ENCODE results near the gene RPS10.
"Not testable (repeated sequence)": the region's sequence is repeated elsewhere in the genome, so short reads cannot be mapped to it uniquely, and the experiment has no call there.

The RPS10 gene

DNA sequence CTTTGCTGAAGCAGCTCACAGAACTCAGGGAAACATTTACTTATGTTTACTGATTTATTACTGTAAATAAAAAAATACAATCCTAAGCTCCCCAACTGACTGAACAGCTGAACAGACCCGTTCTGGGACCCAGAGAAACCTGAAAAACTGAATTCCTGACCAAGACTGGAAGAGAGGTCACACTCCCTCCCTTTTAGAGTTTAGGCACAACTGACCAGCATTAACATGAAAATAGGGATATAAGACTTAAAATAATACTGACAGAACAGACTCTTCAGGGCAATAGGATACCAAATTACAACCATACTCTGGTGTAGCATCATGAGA is 11.7 kb upstream of the RPS10 start:
- H3K36me3 Mint-ChIP-seq: no peaks in the 10 kb centered on the region
- no peak overlapping the region for H3K4me3 Mint-ChIP-seq
- no peaks in the 10 kb centered on the region for H3K9me3 Mint-ChIP-seq
- no peak overlapping the region for H3K27ac Mint-ChIP-seq
- DNase-seq: no peak
- H3K4me1 Mint-ChIP-seq: no peaks in the 10 kb centered on the region
- peaks cover 7% of the 10 kb centered on the region for H3K27me3 Mint-ChIP-seq
- CTCF ChIA-PET: interaction anchor here (1.1 kb wide), 1 partner anchor 274 kb away, joined by 3 read pairs; no protein-coding TSS in a partner anchor

DNA sequence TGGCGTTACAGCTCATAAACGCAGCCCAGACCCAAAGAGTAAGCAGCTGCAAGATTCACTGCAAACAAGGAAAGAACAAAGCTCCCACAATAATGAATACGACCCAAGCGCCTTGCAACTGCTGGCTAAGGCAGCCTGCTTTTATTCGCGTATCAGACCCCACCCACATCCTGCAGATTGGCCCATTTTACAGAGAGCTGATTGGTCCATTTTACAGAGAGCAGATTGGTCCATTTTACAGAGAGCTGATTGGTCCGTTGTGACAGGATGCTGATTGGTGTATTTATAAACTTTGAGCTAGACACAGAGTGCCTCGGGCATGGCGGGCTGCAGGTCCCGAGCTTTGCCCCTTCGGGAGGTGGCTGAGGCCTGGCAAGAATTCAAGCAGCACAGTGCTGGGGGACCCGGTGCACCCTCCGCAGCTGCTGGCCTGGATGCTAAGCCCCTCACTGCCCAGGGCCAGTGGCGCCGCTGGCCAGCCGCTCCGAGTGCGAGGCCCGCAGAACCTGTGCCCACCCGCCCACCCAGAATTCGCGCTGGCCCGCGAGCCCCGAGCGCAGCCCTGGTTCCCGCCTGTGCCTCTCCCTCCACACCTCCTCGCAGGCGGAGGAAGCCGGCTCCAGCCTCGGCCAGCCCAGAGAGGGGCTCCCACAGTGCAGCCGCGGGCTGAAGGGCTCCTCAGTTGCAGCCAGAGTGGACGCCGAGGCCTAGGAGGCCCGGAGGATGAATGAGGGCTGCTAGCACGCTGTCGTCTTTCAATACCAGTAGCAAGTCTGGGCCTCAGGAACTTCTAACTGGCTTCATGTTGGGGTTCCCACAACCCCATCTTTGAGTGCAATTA is 11.2 kb upstream of the RPS10 start:
- CTCF ChIA-PET: interaction anchor here (1.1 kb wide), 1 partner anchor 273 kb away, joined by 3 read pairs; no protein-coding TSS in a partner anchor
- no peak overlapping the region for H3K4me3 Mint-ChIP-seq
- no peak for DNase-seq
- no peak overlapping the region for H3K27ac Mint-ChIP-seq
- peaks cover 12% of the 10 kb centered on the region for H3K27me3 Mint-ChIP-seq
- no peaks in the 10 kb centered on the region for H3K9me3 Mint-ChIP-seq
- H3K36me3 Mint-ChIP-seq: no peaks in the 10 kb centered on the region
- no peaks in the 10 kb centered on the region for H3K4me1 Mint-ChIP-seq

DNA sequence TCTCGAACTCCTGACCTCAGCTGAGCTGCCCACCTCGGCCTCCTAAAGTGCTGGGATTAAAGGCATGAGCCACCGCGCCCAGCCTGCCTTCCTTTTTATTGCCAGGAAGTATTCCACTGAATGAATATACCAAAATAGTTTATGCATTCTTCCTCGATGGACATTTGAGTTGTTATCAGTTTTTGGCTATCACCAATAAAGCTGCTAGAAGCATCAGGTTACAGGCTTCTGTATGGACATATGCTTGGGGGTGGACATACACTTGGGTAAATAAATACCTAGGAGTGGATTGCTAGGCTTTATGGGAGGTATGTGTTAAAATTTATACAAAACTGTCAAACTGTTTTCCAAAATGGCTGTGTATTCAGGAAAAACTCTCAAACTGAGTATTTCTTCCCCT is 10.0 kb upstream of the RPS10 start:
- Mint-ChIP-seq H3K9me3 (no peaks in the 10 kb centered on the region), H3K27ac (no peak overlapping the region), H3K27me3 (peaks cover 20% of the 10 kb centered on the region), H3K36me3 (no peaks in the 10 kb centered on the region), H3K4me1 (no peaks in the 10 kb centered on the region), H3K4me3 (no peak overlapping the region)
- CTCF ChIA-PET: no interaction called here
- no peak for DNase-seq

DNA sequence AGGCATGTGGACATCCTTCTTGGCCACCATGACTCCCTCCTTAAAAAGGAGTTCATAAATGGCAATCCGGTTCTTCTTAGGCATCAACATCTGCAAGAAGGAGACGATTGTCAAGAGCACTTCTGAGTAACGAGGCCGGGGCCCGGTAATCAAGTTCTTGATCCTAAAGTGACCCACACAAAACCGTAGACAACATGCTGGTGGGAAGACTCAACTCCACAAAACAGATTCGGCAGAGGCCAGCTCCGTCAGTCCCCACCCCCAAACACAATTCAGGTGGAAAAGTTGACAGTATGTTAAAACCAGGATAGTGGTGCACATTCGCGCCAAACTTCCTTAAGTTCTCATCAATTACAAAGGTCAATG is 754 bp downstream of the RPS10 start:
- peak overlapping the region; percentile 97 for H3K27ac Mint-ChIP-seq
- CTCF ChIA-PET: interaction anchor here (0.8 to 1.5 kb wide), 4 partner anchors 9 to 262 kb away, joined by 3 read pairs; no protein-coding TSS in a partner anchor
- peaks cover 36% of the 10 kb centered on the region for H3K36me3 Mint-ChIP-seq
- H3K27me3 Mint-ChIP-seq: peaks cover 12% of the 10 kb centered on the region
- peak overlapping the region; percentile 97 for H3K4me3 Mint-ChIP-seq
- no peak for DNase-seq
- H3K4me1 Mint-ChIP-seq: peaks cover 40% of the 10 kb centered on the region
- no peaks in the 10 kb centered on the region for H3K9me3 Mint-ChIP-seq

DNA sequence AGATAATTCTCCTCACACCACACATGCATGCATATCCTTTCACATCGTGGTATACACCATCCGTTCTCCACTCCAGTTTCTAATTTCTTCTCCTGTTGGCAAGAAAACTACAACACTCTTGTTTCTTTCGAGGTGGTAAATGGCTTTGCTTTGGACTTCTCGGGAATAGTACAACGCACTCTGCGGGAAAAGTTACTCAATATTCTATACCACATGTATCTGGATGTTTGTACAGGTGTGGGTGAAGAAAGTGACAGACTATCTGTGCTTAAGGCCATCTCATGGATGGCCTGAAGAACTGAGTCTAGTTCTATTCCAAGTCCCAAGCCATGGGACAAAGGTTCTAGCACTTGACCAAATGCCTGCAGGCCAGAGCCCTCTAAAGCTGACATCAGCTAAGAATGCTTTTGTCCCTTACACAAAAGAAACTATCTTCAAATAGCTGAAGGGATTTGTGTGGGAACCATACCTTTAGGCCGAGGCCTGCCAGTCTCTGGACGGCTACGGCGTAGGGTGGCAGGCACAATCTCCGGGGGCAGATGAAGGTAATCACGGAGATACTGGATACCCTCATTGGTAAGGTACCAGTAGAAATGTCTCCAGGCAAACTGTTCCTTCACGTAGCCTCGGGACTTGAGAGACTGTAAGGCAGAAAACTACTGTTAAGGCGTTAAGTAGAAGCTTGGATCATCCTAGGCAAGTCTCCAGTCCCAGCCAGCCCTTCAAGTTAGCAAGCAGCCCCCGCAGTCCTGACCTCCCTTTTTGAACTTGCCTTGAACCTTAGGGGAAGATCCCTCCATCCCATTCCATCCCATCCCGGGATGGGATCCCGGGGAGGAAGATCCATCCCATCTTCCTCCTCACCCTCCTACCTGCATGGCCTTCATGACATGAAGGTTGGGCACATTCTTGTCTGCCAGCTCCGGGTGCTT is 1.4 kb downstream of the RPS10 start:
- Mint-ChIP-seq H3K9me3 (no peaks in the 10 kb centered on the region), H3K4me3 (peak overlapping the region; percentile 97), H3K4me1 (peaks cover 43% of the 10 kb centered on the region), H3K27me3 (peaks cover 7% of the 10 kb centered on the region), H3K36me3 (peaks cover 40% of the 10 kb centered on the region), H3K27ac (peak overlapping the region; percentile 97)
- DNase-seq: no peak
- CTCF ChIA-PET: interaction anchor here (0.8 to 1.5 kb wide), 7 partner anchors 8 to 261 kb away, joined by 3 to 6 read pairs (median 3); partner anchors contain the start of gene SMIM29

DNA sequence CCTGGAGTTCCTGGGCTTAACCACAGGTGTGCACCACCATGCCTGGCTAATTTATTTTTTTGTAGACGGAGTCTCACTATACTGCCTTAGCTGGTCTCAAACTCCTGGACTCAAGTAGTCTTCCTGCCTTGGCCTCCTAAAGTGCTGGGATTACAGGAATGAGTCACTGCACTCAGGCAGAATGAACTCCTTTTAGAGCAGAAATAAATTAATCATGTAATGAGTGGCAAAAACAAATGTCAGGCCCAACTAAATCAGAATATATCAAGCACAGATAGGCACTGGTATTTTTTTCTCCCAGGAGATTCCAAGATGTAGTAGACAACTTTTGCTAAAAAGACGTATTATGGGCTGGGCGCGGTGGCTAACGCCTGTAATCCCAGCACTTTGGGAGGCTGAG is 2.6 kb downstream of the RPS10 start:
- Mint-ChIP-seq H3K9me3 (no peaks in the 10 kb centered on the region), H3K27ac (no peak overlapping the region), H3K4me3 (no peak overlapping the region), H3K36me3 (peaks cover 44% of the 10 kb centered on the region), H3K4me1 (peaks cover 47% of the 10 kb centered on the region), H3K27me3 (peaks cover 3% of the 10 kb centered on the region)
- CTCF ChIA-PET: interaction anchor here (0.5 to 1.4 kb wide), 4 partner anchors 8 to 581 kb away, joined by 3 to 6 read pairs (median 4); partner anchors contain the start of gene SMIM29
- no peak for DNase-seq

DNA sequence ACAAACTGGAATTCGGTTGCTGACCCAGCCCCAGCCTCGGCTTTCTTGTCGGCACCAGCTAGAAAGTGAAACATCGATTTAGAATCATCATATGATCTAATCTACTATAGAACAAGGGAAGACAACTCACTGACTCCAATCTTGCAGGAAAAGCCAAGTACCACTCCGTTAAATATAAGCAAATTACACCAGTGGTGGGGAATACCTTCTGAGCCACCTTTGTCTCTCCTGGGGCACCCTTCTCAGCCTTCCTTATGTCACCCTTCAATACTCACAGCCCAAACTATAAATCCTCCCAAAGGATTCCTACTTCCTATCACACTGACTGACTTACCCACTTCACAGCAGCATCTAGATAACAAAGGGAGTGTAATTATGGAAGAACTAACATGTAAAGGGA is 7.5 kb downstream of the RPS10 start:
- Mint-ChIP-seq H3K9me3 (no peaks in the 10 kb centered on the region), H3K27ac (peak overlapping the region; percentile 62), H3K4me1 (peaks cover 30% of the 10 kb centered on the region), H3K27me3 (no peaks in the 10 kb centered on the region), H3K4me3 (no peak overlapping the region), H3K36me3 (peaks cover 49% of the 10 kb centered on the region)
- DNase-seq: no peak
- CTCF ChIA-PET: no interaction called here

DNA sequence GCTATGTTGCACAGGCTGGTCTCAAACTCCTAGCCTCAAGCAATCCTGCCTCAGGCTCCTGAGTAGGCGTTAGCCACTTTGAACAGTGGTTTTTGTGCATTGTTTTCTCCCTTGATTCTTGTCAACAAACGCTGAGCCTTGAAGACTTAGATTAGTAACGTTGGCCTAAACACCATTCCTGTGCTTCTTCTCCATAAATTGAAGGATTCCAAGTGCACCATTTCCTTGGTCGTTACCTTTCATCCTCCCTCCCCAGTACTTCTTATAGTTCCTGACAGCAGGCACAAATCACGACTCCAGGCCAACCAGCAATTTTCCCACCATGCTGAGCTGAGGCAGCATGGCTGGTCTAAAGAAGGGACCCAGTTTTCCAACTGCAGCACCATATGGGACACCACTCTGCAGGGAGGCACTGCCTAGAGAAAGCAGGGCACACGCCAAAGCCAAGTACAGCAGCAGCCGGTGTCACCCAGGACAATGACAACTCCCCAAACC is 8.9 kb downstream of the RPS10 start:
- Mint-ChIP-seq H3K36me3 (peaks cover 43% of the 10 kb centered on the region), H3K27ac (no peak overlapping the region), H3K4me1 (peaks cover 21% of the 10 kb centered on the region), H3K27me3 (no peaks in the 10 kb centered on the region), H3K9me3 (no peaks in the 10 kb centered on the region), H3K4me3 (no peak overlapping the region)
- DNase-seq: no peak
- CTCF ChIA-PET: interaction anchor here (0.6 to 3.9 kb wide), 3 partner anchors 8 to 221 kb away, joined by 3 to 106 read pairs (median 34); partner anchors contain the start of genes RPS10 and SMIM29

DNA sequence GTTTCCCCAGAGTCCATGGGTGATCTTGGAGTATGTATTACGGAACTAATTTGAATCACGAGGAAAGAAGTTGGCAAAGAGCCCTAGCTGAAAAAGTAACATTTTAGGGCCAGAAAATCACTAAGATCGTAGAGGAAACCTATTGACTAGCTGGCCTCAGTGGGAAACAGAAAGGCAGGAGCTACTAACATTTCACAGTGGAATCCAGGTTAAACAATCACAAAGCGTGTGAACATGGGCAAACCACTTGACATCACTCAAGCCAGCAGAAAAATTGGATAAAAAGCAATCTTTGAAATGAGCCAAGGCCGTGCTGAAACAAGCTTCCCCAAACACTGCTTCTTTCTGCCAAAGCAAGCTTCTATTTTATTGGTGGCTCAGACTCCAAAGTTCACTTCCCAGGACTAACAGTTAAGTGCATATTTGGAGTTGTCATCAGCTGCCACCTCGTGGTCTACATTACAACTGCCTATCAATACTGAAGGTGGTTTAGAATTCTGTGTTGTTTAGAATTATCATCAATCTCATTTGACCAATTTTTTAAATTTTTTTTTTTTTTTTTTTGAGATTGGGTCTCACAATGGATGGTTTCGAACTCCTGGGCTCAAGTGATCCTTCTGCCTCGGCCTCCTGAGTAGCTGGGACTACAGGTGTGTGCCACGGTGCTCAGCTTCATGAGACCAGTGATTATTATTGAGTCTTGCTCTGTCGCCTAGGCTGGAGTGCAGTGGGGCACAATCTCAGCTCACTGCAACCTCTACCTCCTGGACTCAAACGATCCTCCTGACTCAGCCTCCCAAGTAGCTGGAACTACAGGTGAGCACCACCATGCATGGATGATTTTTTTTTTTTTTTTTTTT is 10.6 kb downstream of the RPS10 start:
- Mint-ChIP-seq H3K4me3 (no peak overlapping the region), H3K27me3 (no peaks in the 10 kb centered on the region), H3K27ac (no peak overlapping the region), H3K9me3 (no peaks in the 10 kb centered on the region), H3K4me1 (peaks cover 11% of the 10 kb centered on the region), H3K36me3 (peaks cover 35% of the 10 kb centered on the region)
- peak; percentile 63 for DNase-seq
- CTCF ChIA-PET: interaction anchor here (0.7 to 3.9 kb wide), 27 partner anchors 8 to 724 kb away, joined by 3 to 106 read pairs (median 4); partner anchors contain the start of genes RPS10 and SMIM29

DNA sequence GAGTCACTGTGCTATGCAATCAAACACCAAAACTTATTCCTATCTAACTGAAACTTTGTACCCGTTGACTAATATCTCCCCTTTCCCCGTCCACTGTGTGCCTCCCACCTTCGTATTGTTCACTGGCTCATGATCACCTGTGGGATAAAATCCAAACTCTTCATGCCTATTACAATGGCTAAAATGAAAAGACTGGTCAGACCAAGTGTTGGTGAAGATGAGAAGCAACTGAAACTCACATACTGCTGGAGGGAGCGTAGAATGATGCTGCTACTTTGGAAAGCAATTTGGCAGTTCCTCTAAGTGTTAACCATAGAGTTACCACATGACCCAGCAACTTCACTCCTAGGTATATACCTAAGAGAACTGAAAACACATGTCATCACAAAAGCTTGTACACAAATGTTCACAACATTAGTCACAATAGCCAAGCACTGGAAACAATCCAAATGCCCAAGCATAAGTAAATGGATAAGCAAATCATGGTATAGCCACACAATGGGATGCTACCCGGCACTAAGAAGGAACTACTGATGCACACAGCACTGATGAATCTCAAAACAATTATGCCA is 13.1 kb downstream of the RPS10 start:
- Mint-ChIP-seq H3K4me1 (peaks cover 5% of the 10 kb centered on the region), H3K4me3 (no peak overlapping the region), H3K27me3 (no peaks in the 10 kb centered on the region), H3K36me3 (peaks cover 20% of the 10 kb centered on the region), H3K9me3 (no peaks in the 10 kb centered on the region), H3K27ac (no peak overlapping the region)
- DNase-seq: no peak
- CTCF ChIA-PET: interaction anchor here (1.8 kb wide), 1 partner anchor 164 kb away, joined by 4 read pairs; the partner anchor contains the start of gene SMIM29

DNA sequence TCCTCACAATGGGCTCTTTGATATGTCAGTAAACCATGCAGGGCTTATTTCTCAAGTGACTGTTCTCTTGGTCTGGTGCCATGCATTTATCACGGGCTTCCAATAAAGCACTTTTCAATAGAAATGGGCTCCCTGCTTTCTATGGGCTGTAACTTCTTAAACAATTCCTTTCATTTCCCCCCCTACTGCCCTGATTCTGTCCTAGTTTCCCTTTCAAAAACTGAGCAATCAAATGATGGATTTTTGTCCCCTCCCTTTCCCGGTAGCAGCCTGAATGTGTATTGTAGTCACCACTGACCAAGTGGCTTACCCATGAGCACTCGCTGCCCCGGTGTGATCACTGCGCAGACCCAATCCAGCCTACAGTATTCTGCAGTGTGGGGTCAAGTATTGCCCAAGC is 13.9 kb downstream of the RPS10 start:
- CTCF ChIA-PET: interaction anchor here (1.8 kb wide), 1 partner anchor 163 kb away, joined by 4 read pairs; the partner anchor contains the start of gene SMIM29
- Mint-ChIP-seq H3K9me3 (no peaks in the 10 kb centered on the region), H3K27ac (no peak overlapping the region), H3K4me1 (peaks cover 5% of the 10 kb centered on the region), H3K27me3 (no peaks in the 10 kb centered on the region), H3K4me3 (no peak overlapping the region), H3K36me3 (peaks cover 13% of the 10 kb centered on the region)
- no peak for DNase-seq

DNA sequence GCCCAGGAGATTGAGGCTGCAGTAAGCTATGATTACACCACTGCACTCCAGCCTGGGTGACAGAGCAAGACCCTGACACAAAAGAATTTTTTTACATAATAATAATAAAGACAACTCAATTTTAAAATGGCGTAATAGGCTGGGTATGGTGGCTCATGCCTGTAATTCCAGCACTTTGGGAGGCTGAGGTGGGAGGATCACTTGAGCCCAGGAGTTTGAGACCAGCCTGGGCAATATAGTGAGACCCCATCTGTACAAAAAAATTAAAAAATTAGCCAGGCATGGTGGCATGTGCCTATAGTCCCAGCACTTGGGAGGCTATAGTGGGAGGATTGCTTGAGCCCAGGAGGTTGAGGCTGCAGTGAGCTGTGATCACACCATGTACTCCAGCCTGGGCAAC is 18.0 kb downstream of the RPS10 start:
- H3K4me3 Mint-ChIP-seq, H3K27me3 Mint-ChIP-seq, H3K27ac Mint-ChIP-seq, H3K36me3 Mint-ChIP-seq, H3K4me1 Mint-ChIP-seq, DNase-seq, H3K9me3 Mint-ChIP-seq, CTCF ChIA-PET: not testable (repeated sequence)

DNA sequence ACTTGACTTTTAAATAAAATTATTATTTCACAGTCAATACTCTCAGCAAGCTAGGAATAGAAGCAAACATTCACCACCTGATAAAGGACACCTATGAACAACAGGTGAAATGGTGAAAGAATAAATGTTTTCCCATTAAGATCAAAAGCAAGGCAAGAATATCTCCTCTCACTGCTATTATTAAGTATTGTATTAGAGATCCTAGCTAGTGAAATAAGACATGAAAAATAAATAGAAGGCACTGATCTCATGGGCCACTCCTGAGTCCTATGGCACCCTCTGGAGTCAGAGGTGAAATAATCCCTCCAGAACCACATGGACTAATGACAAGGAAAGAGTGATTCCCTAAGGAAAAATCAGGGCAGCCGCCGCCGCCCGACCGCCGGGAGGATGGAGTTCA is 29.4 kb downstream of the RPS10 start:
- no peak overlapping the region for H3K27ac Mint-ChIP-seq

More for the DNA sequence above, 29.4 kb downstream of the RPS10 start:
- Mint-ChIP-seq H3K36me3 (peaks cover 1% of the 10 kb centered on the region), H3K27me3 (peaks cover 3% of the 10 kb centered on the region), H3K4me3 (no peak overlapping the region), H3K4me1 (peaks cover 14% of the 10 kb centered on the region), H3K9me3 (peaks cover 7% of the 10 kb centered on the region)
- CTCF ChIA-PET: interaction anchor here (0.9 to 1.5 kb wide), 4 partner anchors 14 to 201 kb away, joined by 3 to 8 read pairs (median 4); partner anchors contain the start of gene SMIM29
- no peak for DNase-seq

All from activated naive CD4-positive, alpha-beta T cell treated with anti-CD3 and anti-CD28 coated beads, Interleukin-2, amount 10 ng/mL, durations not matched to agents 7 days and 5 days (primary cell).